SJCRH30 (cell line): ENCODE measurements around the gene PCCA. TPM values are rescaled to one million over a fixed set of nuclear protein-coding genes. Genes with fewer than 3 reads are reported as not detected.
"Not testable (repeated sequence)": the region's sequence is repeated elsewhere in the genome, so short reads cannot be mapped to it uniquely, and the experiment has no call there.

ENCODE experiments used
- DNase-seq, 2 experiments: peaks; one replicate each; pipeline ENCODE4 v3.0.0-alpha.2; 2015 to 2020
- H3K27ac ChIP-seq: fragments of 250-450 bp; sonication (Bioruptor Pico); 2 replicates; pipeline ENCODE4 v1.5.1; 2020; ENCODE audit warnings: mild to moderate bottlenecking, moderate library complexity
- H3K27me3 ChIP-seq: fragments of 250-450 bp; sonication (Bioruptor Pico); 2 replicates; pipeline ENCODE4 v1.5.1; 2020; ENCODE audit warnings: mild to moderate bottlenecking, moderate library complexity
- H3K36me3 ChIP-seq: fragments of 250-450 bp; sonication (Bioruptor Pico); 2 replicates; pipeline ENCODE4 v1.5.1; 2020; ENCODE audit warnings: mild to moderate bottlenecking, moderate library complexity
- H3K4me1 ChIP-seq: fragments of 250-450 bp; sonication (Bioruptor Pico); 2 replicates; pipeline ENCODE4 v1.5.1; 2020; ENCODE audit warnings: mild to moderate bottlenecking, moderate library complexity
- H3K4me3 ChIP-seq: fragments of 250-450 bp; sonication (Bioruptor Pico); 2 replicates; pipeline ENCODE4 v1.5.1; 2020; ENCODE audit warnings: mild to moderate bottlenecking, moderate library complexity
- H3K9me3 ChIP-seq: fragments of 250-450 bp; sonication (Bioruptor Pico); replicated peaks from 2 replicates; pipeline ENCODE4 v1.5.1; 2020; ENCODE audit warnings: mild to moderate bottlenecking, moderate library complexity
- total RNA-seq: library from RNA; depleted of rRNA; stranded (reverse); fragments of >200 nt; shearing (Covaris generic); gene quantifications from 2 replicates; pipeline ENCODE4 v1.2.3, GENCODE V29; 2014

PCCA gene
- total RNA-seq, 1 experiment from 2014 or later, result 23.4 TPM

DNA sequence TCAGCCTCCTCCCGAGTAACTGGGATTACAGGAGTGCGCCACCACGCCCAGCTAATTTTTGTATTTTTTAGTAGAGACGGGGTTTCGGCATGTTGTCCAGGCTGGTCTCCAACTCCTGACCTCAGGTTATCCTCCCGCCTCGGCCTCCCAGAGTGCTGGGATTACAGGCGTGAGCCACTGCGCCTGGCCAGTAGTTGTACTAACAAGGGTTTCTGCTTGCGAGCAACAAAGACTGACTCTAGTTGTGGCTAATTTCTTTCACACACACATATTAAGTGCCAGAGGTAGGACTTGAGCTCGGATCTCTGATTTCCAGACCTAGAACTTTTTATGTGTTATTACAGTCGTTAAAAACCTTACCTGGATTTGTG, 635 bp upstream of the PCCA start:
- DNase-seq, result peak in 1 of 2 experiments; percentile 10

GRCh38 chr13:100089465-100090032, 656 bp downstream of the PCCA start:
- no peaks in the 10 kb centered on the region for H3K36me3 ChIP-seq
- H3K4me3 ChIP-seq, result peak overlapping the region; percentile 98
- DNase-seq, result no peak
- H3K27me3 ChIP-seq, result no peaks in the 10 kb centered on the region
- H3K4me1 ChIP-seq, result no peaks in the 10 kb centered on the region
- H3K27ac ChIP-seq, result peak overlapping the region; percentile 82
- no peaks in the 10 kb centered on the region for H3K9me3 ChIP-seq

More for the DNA sequence above, 635 bp upstream of the PCCA start:
- no peaks in the 10 kb centered on the region for H3K36me3 ChIP-seq
- peak overlapping the region; percentile 82; the same call in 1 of the 2 replicates for H3K27ac ChIP-seq
- no peaks in the 10 kb centered on the region for H3K27me3 ChIP-seq
- H3K4me1 ChIP-seq, result no peaks in the 10 kb centered on the region
- no peaks in the 10 kb centered on the region for H3K9me3 ChIP-seq
- peak overlapping the region; percentile 98 for H3K4me3 ChIP-seq

- H3K4me1 ChIP-seq, result no peaks in the 10 kb centered on the region
- DNase-seq, result no peak
- no peaks in the 10 kb centered on the region for H3K9me3 ChIP-seq
- H3K36me3 ChIP-seq, result no peaks in the 10 kb centered on the region
- H3K4me3 ChIP-seq, result no peak overlapping the region
- no peaks in the 10 kb centered on the region for H3K27me3 ChIP-seq
- no peak overlapping the region for H3K27ac ChIP-seq
These were observed 2.0 kb downstream of the PCCA start for GRCh38 chr13:100090861-100091260.

DNA sequence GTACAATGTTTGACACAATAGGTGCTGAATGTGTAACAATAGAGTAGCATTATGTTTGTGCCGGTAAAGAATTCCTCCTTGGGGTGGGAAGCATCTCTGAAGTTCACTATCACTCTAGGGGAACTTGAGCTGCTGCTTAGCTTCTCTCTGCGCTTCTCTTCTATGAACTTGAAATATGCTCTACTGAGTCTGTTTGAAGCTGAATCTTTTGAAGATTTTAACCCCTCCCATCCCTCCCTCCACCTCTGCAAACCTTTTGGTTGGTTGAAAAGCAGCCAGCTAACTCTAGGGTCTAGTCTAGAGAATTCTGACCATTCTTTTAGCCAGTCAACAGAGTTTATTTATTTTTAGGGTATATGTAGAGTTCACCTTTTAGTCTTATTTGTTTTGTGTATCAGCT, 2.5 kb downstream of the PCCA start:
- H3K9me3 ChIP-seq, result no peaks in the 10 kb centered on the region
- H3K4me3 ChIP-seq, result no peak overlapping the region
- no peaks in the 10 kb centered on the region for H3K36me3 ChIP-seq

GRCh38 chr13:100092273-100092672, 3.4 kb downstream of the PCCA start:
- not testable (repeated sequence) for DNase-seq, H3K27me3 ChIP-seq, H3K4me1 ChIP-seq, H3K9me3 ChIP-seq, H3K27ac ChIP-seq, H3K36me3 ChIP-seq, H3K4me3 ChIP-seq

More for the DNA sequence above, 2.5 kb downstream of the PCCA start:
- Histone ChIP-seq H3K27ac (no peak overlapping the region), H3K27me3 (no peaks in the 10 kb centered on the region), H3K4me1 (no peaks in the 10 kb centered on the region)
- no peak for DNase-seq

- Histone ChIP-seq H3K27me3 (no peaks in the 10 kb centered on the region), H3K36me3 (no peaks in the 10 kb centered on the region), H3K4me1 (no peaks in the 10 kb centered on the region), H3K27ac (no peak overlapping the region), H3K4me3 (no peak overlapping the region), H3K9me3 (no peaks in the 10 kb centered on the region)
- no peak for DNase-seq
These were observed 6.6 kb downstream of the PCCA start for GRCh38 chr13:100095498-100095897.

GRCh38 chr13:100096526-100096925, 7.6 kb downstream of the PCCA start:
- Histone ChIP-seq H3K4me1 (no peaks in the 10 kb centered on the region), H3K36me3 (no peaks in the 10 kb centered on the region), H3K9me3 (no peaks in the 10 kb centered on the region), H3K27ac (no peak overlapping the region), H3K4me3 (no peak overlapping the region), H3K27me3 (no peaks in the 10 kb centered on the region)
- no peak for DNase-seq

DNA sequence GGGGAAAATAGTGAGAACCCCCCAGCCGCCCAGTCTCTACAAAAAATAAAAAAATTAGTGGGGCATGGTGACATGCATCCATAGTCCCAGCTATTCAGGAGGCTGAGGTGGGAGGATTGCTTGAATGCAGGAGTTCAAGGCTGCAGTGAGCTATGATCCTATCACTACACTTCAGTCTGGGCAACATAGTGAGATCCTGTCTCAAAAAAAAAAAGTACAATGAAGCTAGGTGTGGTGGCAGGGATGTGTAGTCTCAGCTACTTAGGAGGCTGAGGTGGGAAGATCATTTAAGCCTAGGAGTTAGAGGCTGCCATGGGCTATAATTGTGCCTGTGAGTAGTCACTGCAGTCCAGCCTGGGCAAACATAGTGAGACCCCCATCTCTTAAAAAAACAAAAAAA, 8.9 kb downstream of the PCCA start:
- H3K36me3 ChIP-seq, result no peaks in the 10 kb centered on the region
- no peaks in the 10 kb centered on the region for H3K9me3 ChIP-seq
- no peak overlapping the region for H3K27ac ChIP-seq
- no peaks in the 10 kb centered on the region for H3K27me3 ChIP-seq
- H3K4me3 ChIP-seq, result no peak overlapping the region
- no peaks in the 10 kb centered on the region for H3K4me1 ChIP-seq
- no peak for DNase-seq

DNA sequence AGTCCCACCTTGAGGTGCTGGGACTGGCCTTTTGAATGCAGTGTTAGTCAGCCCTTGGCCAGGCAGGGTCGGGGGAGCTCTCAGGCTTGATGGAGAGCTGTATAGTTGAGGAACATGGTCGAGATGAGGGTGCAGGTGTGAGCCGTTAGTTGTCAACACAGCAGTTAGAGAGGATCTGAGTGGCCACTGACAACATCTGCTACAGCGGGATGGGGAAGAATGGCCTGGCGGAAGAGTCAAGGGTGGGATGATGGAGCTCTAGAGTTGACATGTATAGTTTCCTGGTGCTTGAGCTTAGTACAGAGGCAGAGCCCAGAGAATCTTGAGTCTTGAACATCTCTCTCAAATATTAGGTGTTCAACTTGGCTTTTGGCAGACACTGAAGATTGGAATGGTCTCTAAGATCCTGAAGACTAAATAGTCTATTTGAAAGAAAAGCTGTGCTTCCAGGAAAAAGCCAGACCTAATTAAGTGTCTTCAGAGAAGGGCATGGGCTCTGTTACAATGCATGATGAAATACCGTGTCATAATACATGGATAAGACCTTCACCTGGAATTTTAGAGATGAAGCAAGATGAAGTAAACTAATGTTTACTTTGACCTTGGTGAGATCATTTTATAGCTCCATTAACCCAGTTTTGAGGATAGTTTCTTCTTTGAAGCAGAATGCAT, 9.7 kb downstream of the PCCA start:
- no peak for DNase-seq
- H3K4me1 ChIP-seq, result no peaks in the 10 kb centered on the region
- no peak overlapping the region for H3K27ac ChIP-seq
- H3K27me3 ChIP-seq, result no peaks in the 10 kb centered on the region
- no peak overlapping the region for H3K4me3 ChIP-seq
- H3K9me3 ChIP-seq, result no peaks in the 10 kb centered on the region
- no peaks in the 10 kb centered on the region for H3K36me3 ChIP-seq

GRCh38 chr13:100099117-100099445, 10.2 kb downstream of the PCCA start:
- not testable (repeated sequence) for H3K36me3 ChIP-seq, DNase-seq, H3K27me3 ChIP-seq, H3K9me3 ChIP-seq, H3K27ac ChIP-seq, H3K4me3 ChIP-seq, H3K4me1 ChIP-seq

DNA sequence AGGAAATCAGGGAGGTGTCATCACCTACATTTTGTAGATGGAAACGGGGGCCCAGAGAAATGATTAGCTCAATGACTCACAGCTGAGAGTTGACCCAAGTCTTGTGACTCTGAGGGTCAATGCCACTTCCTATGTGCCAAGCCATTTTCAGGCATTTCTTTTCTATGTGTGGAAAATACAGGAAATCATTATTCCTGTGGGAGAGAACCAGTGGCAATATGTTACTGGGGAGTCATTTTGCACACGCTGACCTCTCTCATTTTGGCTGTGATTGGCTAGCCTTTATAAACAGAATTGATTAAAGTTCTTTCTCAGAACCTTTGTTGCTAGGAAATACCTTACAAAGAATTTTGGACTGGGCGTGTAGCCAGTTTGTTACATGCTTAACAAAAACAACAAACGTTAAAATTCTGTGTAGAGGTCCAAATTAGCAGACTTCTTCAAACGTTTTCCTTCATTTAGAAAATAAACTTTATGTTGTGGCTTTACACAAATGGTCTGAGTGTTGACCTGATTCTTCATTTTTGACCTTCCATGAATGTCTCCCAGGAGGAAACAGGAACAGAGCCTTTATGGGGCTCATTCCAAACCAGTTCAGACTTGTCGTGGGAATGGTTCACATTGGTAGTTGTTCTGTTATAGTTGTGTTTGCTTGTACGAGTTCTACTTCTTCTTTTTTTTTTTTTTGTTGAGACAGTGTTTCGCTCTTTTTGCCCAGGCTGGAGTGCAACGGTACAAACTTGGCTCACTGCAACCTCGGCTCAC, 11.4 kb downstream of the PCCA start:
- DNase-seq, result no peak
- Histone ChIP-seq H3K27me3 (no peaks in the 10 kb centered on the region), H3K4me1 (no peaks in the 10 kb centered on the region), H3K36me3 (peaks cover 5% of the 10 kb centered on the region), H3K4me3 (no peak overlapping the region), H3K9me3 (no peaks in the 10 kb centered on the region), H3K27ac (no peak overlapping the region)

DNA sequence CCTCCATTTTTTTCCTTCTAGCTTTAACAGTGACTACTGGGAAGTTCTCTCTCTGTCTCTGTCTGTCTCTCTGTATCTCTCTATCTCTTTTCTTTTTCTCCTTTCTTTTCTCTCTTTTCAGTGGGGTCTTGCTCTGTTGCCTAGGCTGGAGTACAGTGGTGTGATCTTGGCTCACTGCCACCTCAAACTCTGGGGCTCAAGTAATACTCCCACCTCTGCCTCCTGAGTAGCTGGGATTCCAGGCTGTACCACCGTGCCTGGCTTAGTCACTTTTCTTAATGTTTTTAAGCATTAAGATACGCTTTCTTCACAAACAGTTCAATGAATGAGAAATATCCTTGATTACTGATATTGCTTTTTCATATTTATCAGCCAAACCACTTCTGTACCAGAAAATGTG, 13.1 kb downstream of the PCCA start:
- DNase-seq, result no peak
- no peaks in the 10 kb centered on the region for H3K27me3 ChIP-seq

GRCh38 chr13:100106005-100106404, 17.1 kb downstream of the PCCA start:
- no peaks in the 10 kb centered on the region for H3K4me1 ChIP-seq
- no peak overlapping the region for H3K4me3 ChIP-seq
- DNase-seq, result no peak
- H3K9me3 ChIP-seq, result no peaks in the 10 kb centered on the region
- no peaks in the 10 kb centered on the region for H3K27me3 ChIP-seq
- H3K36me3 ChIP-seq, result peaks cover 5% of the 10 kb centered on the region
- no peak overlapping the region for H3K27ac ChIP-seq

More for the DNA sequence above, 13.1 kb downstream of the PCCA start:
- Histone ChIP-seq H3K4me3 (no peak overlapping the region), H3K36me3 (peaks cover 5% of the 10 kb centered on the region), H3K27ac (no peak overlapping the region), H3K4me1 (no peaks in the 10 kb centered on the region), H3K9me3 (no peaks in the 10 kb centered on the region)

DNA sequence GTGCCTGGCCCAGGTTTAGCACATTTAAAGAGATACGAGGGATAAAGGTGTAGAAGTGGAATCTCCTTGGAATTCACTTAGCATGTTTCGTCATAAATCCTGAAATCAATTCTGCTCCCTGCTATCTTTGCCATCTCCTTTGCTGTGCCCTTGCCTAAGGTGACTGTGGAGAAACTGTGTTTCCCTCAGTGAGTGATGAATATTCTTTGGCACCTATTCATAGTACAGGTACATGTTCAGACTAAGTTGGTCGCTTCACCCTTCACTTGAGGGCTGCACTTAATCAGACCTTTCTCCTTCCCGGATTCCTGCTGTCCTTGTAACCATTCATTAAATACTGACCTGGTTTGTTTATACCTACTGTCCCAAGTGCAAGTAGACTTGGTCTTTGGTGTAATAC, 17.8 kb downstream of the PCCA start:
- Histone ChIP-seq H3K4me3 (no peak overlapping the region), H3K4me1 (no peaks in the 10 kb centered on the region), H3K27me3 (no peaks in the 10 kb centered on the region), H3K36me3 (peaks cover 5% of the 10 kb centered on the region), H3K27ac (no peak overlapping the region), H3K9me3 (no peaks in the 10 kb centered on the region)
- DNase-seq, result no peak

- Histone ChIP-seq H3K36me3 (peaks cover 8% of the 10 kb centered on the region), H3K9me3 (no peaks in the 10 kb centered on the region), H3K4me3 (no peak overlapping the region), H3K27ac (no peak overlapping the region), H3K4me1 (no peaks in the 10 kb centered on the region), H3K27me3 (no peaks in the 10 kb centered on the region)
- no peak for DNase-seq
These were observed 20.1 kb downstream of the PCCA start for GRCh38 chr13:100108913-100109507.
